Natural killer cell (primary cell): Measurements from ENCODE around the gene CUL7. TPM values are rescaled to one million over a fixed set of nuclear protein-coding genes. Genes with fewer than 3 reads are reported as not detected.
"Not testable (repeated sequence)": the region's sequence is repeated elsewhere in the genome, so short reads cannot be mapped to it uniquely, and the experiment has no call there.

Source experiments
- ATAC-seq, 3 donors: fragments of 150-1000 bp in 2 of 3; fragments of 200-7000 bp in 1 of 3; cut with Tn5 transposase; 1 replicate in 1 of 3; 2 replicates in 2 of 3; pipeline ENCODE4 v1.10.0; 2021; ENCODE audit warnings: mild to moderate bottlenecking in 2 of 3, moderate library complexity in 2 of 3
- DNase-seq, 2 donors: peaks; one replicate each; pipeline versions ENCODE4 v3.0.0 to v3.0.0-alpha.2; 2013 to 2021; ENCODE audit warnings: mixed read lengths in 1 of 2
- H3K27ac ChIP-seq: one replicate; pipeline ENCODE4 v1.5.1; 2013; ENCODE audit warnings: mild to moderate bottlenecking, low read length
- H3K27me3 ChIP-seq: one replicate; pipeline ENCODE4 v1.6.1; 2013; ENCODE audit warnings: low read length; ENCODE audit not compliant: control insufficient read depth, insufficient read depth
- H3K36me3 ChIP-seq: one replicate; pipeline ENCODE4 v1.6.1; 2013; ENCODE audit warnings: low read length; ENCODE audit not compliant: control insufficient read depth, insufficient read depth
- H3K4me1 ChIP-seq: one replicate; pipeline ENCODE4 v1.6.1; 2013; ENCODE audit warnings: low read length; ENCODE audit not compliant: control insufficient read depth, insufficient read depth
- H3K4me3 ChIP-seq: one replicate; pipeline ENCODE4 v1.5.1; 2013; ENCODE audit warnings: low read length
- H3K9me3 ChIP-seq: one replicate; pipeline ENCODE4 v1.6.1; 2013; ENCODE audit warnings: low read length; ENCODE audit not compliant: control insufficient read depth, insufficient read depth
- H3K27ac Mint-ChIP-seq, 2 donors: one replicate each; pipeline ENCODE4 v1.8.0; 2022; ENCODE audit warnings: mild to moderate bottlenecking in 2 of 2, mixed read lengths in 2 of 2, moderate library complexity in 1 of 2
- H3K27me3 Mint-ChIP-seq, 2 donors: one replicate each; pipeline ENCODE4 v1.8.0; 2022; ENCODE audit warnings: low read depth in 2 of 2, mixed read lengths in 2 of 2
- H3K36me3 Mint-ChIP-seq: one replicate; pipeline ENCODE4 v1.8.0; 2022; ENCODE audit warnings: mixed read lengths
- H3K4me1 Mint-ChIP-seq, 2 donors: one replicate each; pipeline ENCODE4 v1.8.0; 2022; ENCODE audit warnings: mixed read lengths in 2 of 2
- H3K4me3 Mint-ChIP-seq: one replicate; pipeline ENCODE4 v1.8.0; 2022; ENCODE audit warnings: mild to moderate bottlenecking, moderate library complexity, mixed read lengths
- H3K9me3 Mint-ChIP-seq, 2 donors: one replicate each; pipeline ENCODE4 v1.8.0; 2022; ENCODE audit warnings: mixed read lengths in 2 of 2
- CTCF ChIP-seq: fragments of 200-600 bp; IDR thresholded peaks from one replicate; pipeline ENCODE4 v1.8.0; 2022; ENCODE audit warnings: antibody characterized with exemption
- WGBS: methylation state at CpG from one replicate; pipeline ENCODE4 v1.1.7; 2013; ENCODE audit warnings: missing lambda C conversion rate; ENCODE audit not compliant: insufficient coverage; 5-methylcytosine and 5-hydroxymethylcytosine counted together
- intact Hi-C: fragments of 100-400 bp; cut with micrococcal nuclease; formaldehyde crosslinking; loops from one replicate; pipeline ENCODE4 v1.14.2; 2022
- total RNA-seq, 4 donors: library from RNA; stranded (reverse); fragments of 120-200 nt in 1 of 4; gene quantifications; one replicate each; pipeline versions ENCODE4 v1.2.3 to v1.2.4, GENCODE V29; 2013 to 2022

CUL7 gene
- total RNA-seq, 3 donors from 2014 or later (not counting 1 experiment from before 2014, with no cell fraction given) = 9.6 to 10.1 (median 9.9) TPM

- no peaks in the 10 kb centered on the region for H3K9me3 ChIP-seq
- no peaks in the 10 kb centered on the region for H3K4me1 ChIP-seq
- intact Hi-C loops = no loop called here
- DNase-seq (no peak), ATAC-seq (no peak)
- no peaks in the 10 kb centered on the region for H3K9me3 Mint-ChIP-seq
- 71% methylated on average over 8 of the region's 8 CpGs for whole genome bisulfite sequencing
- H3K4me3 ChIP-seq = no peak overlapping the region
- no peak for TF ChIP-seq CTCF
- no peaks in the 10 kb centered on the region for H3K27me3 ChIP-seq
- H3K27ac Mint-ChIP-seq = no peak overlapping the region
- no peaks in the 10 kb centered on the region for H3K36me3 ChIP-seq
- H3K27ac ChIP-seq = no peak overlapping the region
- H3K36me3 Mint-ChIP-seq = no peaks in the 10 kb centered on the region
- H3K4me1 Mint-ChIP-seq = no peaks in the 10 kb centered on the region
- no peak overlapping the region for H3K4me3 Mint-ChIP-seq
- peaks cover 0 to under 1% of the 10 kb centered on the region in 2 donors for H3K27me3 Mint-ChIP-seq
Measured at GRCh38 chr6:43086022-43086658, 32.5 kb upstream of the CUL7 start.

GRCh38 chr6:43082806-43083655, 29.4 kb upstream of the CUL7 start:
- no peak for TF ChIP-seq CTCF
- peaks cover 0 to 4% of the 10 kb centered on the region in 2 donors for H3K27me3 Mint-ChIP-seq
- H3K4me3 ChIP-seq = no peak overlapping the region
- H3K9me3 Mint-ChIP-seq = no peaks in the 10 kb centered on the region
- intact Hi-C loops = no loop called here
- DNase-seq (no peak), ATAC-seq (no peak)
- H3K36me3 ChIP-seq = no peaks in the 10 kb centered on the region
- H3K4me1 Mint-ChIP-seq = no peaks in the 10 kb centered on the region
- WGBS = 83% methylated on average over 13 of the region's 13 CpGs
- H3K27me3 ChIP-seq = no peaks in the 10 kb centered on the region
- H3K9me3 ChIP-seq = no peaks in the 10 kb centered on the region
- no peaks in the 10 kb centered on the region for H3K4me1 ChIP-seq
- H3K27ac ChIP-seq = no peak overlapping the region
- no peak overlapping the region for H3K27ac Mint-ChIP-seq
- H3K36me3 Mint-ChIP-seq = no peaks in the 10 kb centered on the region
- no peak overlapping the region for H3K4me3 Mint-ChIP-seq

- H3K36me3 ChIP-seq, H3K9me3 Mint-ChIP-seq, DNase-seq, H3K4me1 ChIP-seq, H3K4me3 ChIP-seq, intact Hi-C loops, H3K27me3 ChIP-seq, H3K4me1 Mint-ChIP-seq, H3K4me3 Mint-ChIP-seq, H3K36me3 Mint-ChIP-seq, H3K9me3 ChIP-seq, ATAC-seq, H3K27ac Mint-ChIP-seq, H3K27me3 Mint-ChIP-seq, H3K27ac ChIP-seq: not testable (repeated sequence)
- 63% methylated on average over 7 of the region's 9 CpGs for WGBS
Measured at GRCh38 chr6:43081922-43082321, 28.3 kb upstream of the CUL7 start.

- WGBS = 96% methylated on average over 4 of the region's 4 CpGs
- Histone ChIP-seq H3K36me3 (no peaks in the 10 kb centered on the region), H3K27ac (no peak overlapping the region), H3K9me3 (no peaks in the 10 kb centered on the region), H3K27me3 (peaks cover 9% of the 10 kb centered on the region), H3K4me1 (peaks cover 13% of the 10 kb centered on the region), H3K4me3 (no peak overlapping the region)
- intact Hi-C loops = no loop called here
- Mint-ChIP-seq H3K27ac (no peak overlapping the region), H3K4me3 (no peak overlapping the region), H3K9me3 (no peaks in the 10 kb centered on the region), H3K4me1 (no peaks in the 10 kb centered on the region), H3K36me3 (no peaks in the 10 kb centered on the region), H3K27me3 (peaks cover 0 to 9% of the 10 kb centered on the region in 2 donors)
- no peak for ATAC-seq
- no peak for DNase-seq
- no peak for TF ChIP-seq CTCF
Measured at GRCh38 chr6:43081043-43081442, 27.4 kb upstream of the CUL7 start.
